ENCODE results near the gene RTKN. TPM values are rescaled to one million over a fixed set of nuclear protein-coding genes. Genes with fewer than 3 reads are reported as not detected.
"Not testable (repeated sequence)": the region's sequence is repeated elsewhere in the genome, so short reads cannot be mapped to it uniquely, and the experiment has no call there.

Gene RTKN
- total and polyA plus RNA-seq, 4 experiments from 2014 or later, result 0.14 TPM; not detected in 3

DNA sequence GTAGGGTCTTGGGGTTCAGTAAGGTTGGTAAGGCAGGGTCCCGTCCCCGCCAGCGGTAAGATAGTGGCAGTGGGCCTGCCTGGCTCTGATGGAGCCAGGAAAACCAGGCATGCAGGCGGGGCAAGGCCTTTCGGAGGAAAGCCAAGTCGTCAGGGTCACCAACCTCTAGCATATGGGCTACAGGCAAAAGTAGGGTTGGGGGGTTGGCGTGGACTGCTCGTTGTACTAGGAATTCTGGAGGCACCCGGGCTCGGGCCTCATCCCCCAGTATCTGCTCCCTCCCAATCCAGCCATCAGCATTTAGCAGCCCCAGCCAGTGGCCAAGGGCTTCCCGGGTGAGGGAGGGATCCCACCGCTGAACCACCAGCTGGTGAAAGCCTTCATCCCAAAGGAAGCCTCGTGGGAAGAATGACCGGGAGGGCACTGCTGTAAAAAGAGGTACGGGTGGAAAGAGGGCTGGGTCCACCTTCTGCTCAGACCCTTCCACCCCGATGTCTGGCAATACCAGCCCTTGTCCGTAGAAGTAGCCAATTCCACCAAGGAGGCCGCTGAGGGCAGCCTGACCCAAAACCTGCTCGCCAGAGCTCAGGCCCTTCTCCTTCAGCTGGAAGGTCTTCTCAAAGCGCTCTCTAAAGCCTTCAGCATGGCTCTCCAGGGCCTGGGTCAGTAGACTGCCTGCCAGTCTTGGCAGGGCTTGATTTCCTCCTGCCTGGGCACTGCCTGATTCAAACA is 20.5 kb upstream of the RTKN start:
- POLR2A ChIA-PET (ENCODE audit: partially characterized antibody), result interaction anchor here (1.8 to 2.1 kb wide), 2 partner anchors 10 to 19 kb away, joined by 9 to 18 read pairs; partner anchors contain the start of gene MRPL53
- H3K9me3 ChIP-seq (ENCODE audit: control insufficient read depth in 1 of 2, low read length in 2 of 2), result no peaks in the 10 kb centered on the region
- no peaks in the 10 kb centered on the region for H3K27me3 ChIP-seq (ENCODE audit: insufficient read depth, low read length)
- CTCF ChIA-PET (ENCODE audit: partially characterized antibody), result interaction anchor here (1.2 kb wide), 1 partner anchor 21 kb away, joined by 4 read pairs; the partner anchor contains the start of genes CCDC142 and TTC31
- peak overlapping the region in 2 of 7 donors; percentile 17 to 51 for H3K27ac Mint-ChIP-seq
- peaks cover 19% of the 10 kb centered on the region for H3K36me3 ChIP-seq (ENCODE audit: insufficient read depth, low read length)
- DNase-seq, result no peak
- intact Hi-C loops (cut with micrococcal nuclease), result no loop called here
- H3K36me3 Mint-ChIP-seq, result peaks cover 6 to 24% of the 10 kb centered on the region in 2 donors
- peak overlapping the region in 2 of 8 donors; percentile 7 to 39 for H3K4me3 Mint-ChIP-seq
- peaks cover 19 to 58% (median 41%) of the 10 kb centered on the region in 4 donors for H3K4me1 Mint-ChIP-seq
- H3K27me3 Mint-ChIP-seq, result no peaks in the 10 kb centered on the region
- H3K4me1 ChIP-seq (ENCODE audit: insufficient read depth, low read length), result peaks cover 35% of the 10 kb centered on the region
- H3K9me3 Mint-ChIP-seq, result peaks cover 0 to 2% (median 0%) of the 10 kb centered on the region in 8 donors
- no peak overlapping the region for H3K27ac ChIP-seq (ENCODE audit: low read depth, low read length)
- H3K4me3 ChIP-seq (ENCODE audit: low read length in 2 of 2), result no peak overlapping the region

DNA sequence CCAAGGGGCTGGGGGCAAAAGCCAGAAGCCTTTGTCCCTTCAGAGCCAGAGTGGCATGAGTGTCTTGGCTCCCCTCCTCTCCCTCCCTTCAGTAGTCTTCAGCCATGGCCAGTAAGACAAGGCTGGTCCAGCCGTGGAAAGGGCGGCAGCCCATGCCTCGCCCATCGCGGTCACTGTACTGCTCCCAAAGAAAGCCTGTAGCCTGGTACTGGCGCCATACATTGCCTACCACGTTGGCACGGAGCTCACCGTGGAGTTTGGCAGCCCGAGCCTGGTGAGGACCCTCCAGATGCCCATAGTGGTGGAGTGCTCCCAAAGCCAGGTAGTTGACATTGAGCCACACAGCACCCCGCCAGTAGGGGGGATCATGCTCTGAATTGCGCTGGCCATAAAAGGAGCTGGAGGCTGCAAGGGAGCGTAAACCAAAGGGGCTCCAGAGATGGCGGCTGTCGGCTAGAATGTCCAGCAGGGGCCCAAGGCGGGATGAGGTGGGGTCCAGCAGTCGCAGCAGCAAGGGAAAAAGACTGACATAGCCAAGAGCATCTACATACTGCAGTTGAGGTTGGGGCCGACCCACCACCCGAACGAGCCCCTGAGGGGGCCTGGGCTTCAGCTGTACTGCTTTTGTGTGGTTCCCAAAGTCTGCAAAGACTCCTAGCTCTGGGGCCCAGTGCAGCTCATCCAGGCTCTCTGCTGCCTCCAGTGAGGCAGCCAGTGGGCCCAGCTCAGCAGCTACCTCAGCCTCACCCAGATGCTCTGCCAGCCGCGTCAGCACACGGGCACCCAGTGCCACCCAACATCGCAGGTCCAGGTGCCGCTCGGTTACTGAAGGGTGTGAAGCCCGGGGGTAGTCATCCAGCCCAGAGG is 19.7 kb upstream of the RTKN start:
- Histone ChIP-seq H3K4me3 (ENCODE audit: low read length in 2 of 2) (no peak overlapping the region), H3K27me3 (ENCODE audit: insufficient read depth, low read length) (no peaks in the 10 kb centered on the region), H3K4me1 (ENCODE audit: insufficient read depth, low read length) (peaks cover 43% of the 10 kb centered on the region), H3K27ac (ENCODE audit: low read depth, low read length) (no peak overlapping the region), H3K9me3 (ENCODE audit: control insufficient read depth in 1 of 2, low read length in 2 of 2) (no peaks in the 10 kb centered on the region), H3K36me3 (ENCODE audit: insufficient read depth, low read length) (peaks cover 19% of the 10 kb centered on the region)
- Mint-ChIP-seq H3K36me3 (peaks cover 6 to 25% of the 10 kb centered on the region in 2 donors), H3K27me3 (no peaks in the 10 kb centered on the region), H3K4me3 (peak overlapping the region in 2 of 8 donors; percentile 52 to 59), H3K27ac (peak overlapping the region in 3 of 7 donors; percentile 51 to 53 (median 52)), H3K9me3 (peaks cover 0 to 2% (median 0%) of the 10 kb centered on the region in 8 donors), H3K4me1 (peaks cover 25 to 66% (median 48%) of the 10 kb centered on the region in 4 donors)
- CTCF ChIA-PET (ENCODE audit: partially characterized antibody), result interaction anchor here (1.2 kb wide), 1 partner anchor 21 kb away, joined by 4 read pairs; the partner anchor contains the start of genes CCDC142 and TTC31
- DNase-seq, result no peak
- POLR2A ChIA-PET (ENCODE audit: partially characterized antibody), result interaction anchor here (1.8 to 9.5 kb wide), 3 partner anchors 11 to 20 kb away, joined by 9 to 516 read pairs (median 18); partner anchors contain the start of genes CCDC142, MRPL53 and TTC31
- intact Hi-C loops (cut with micrococcal nuclease), result no loop called here

- H3K4me3 ChIP-seq (ENCODE audit: low read length in 2 of 2); H3K27me3 ChIP-seq (ENCODE audit: insufficient read depth, low read length); H3K27ac ChIP-seq (ENCODE audit: low read depth, low read length); H3K9me3 Mint-ChIP-seq; DNase-seq; H3K9me3 ChIP-seq (ENCODE audit: control insufficient read depth in 1 of 2, low read length in 2 of 2); intact Hi-C loops (cut with micrococcal nuclease); H3K27me3 Mint-ChIP-seq: not testable (repeated sequence)
- Mint-ChIP-seq H3K36me3 (peaks cover 6 to 23% of the 10 kb centered on the region in 2 donors), H3K4me3 (peak overlapping the region in 7 of 8 donors; percentile 53 to 99 (median 95)), H3K4me1 (peaks cover 34 to 69% (median 54%) of the 10 kb centered on the region in 4 donors), H3K27ac (peak overlapping the region in 5 of 7 donors; percentile 10 to 100 (median 92))
- ChIA-PET CTCF (ENCODE audit: partially characterized antibody) (interaction anchor here (2.4 kb wide), 1 partner anchor 22 kb away, joined by 11 read pairs; the partner anchor contains the start of genes CCDC142 and TTC31), POLR2A (ENCODE audit: partially characterized antibody) (interaction anchor here (9.5 kb wide), 1 partner anchor 17 kb away, joined by 516 read pairs; the partner anchor contains the start of genes CCDC142, MRPL53 and TTC31)
- H3K36me3 ChIP-seq (ENCODE audit: insufficient read depth, low read length), result peaks cover 19% of the 10 kb centered on the region
- peaks cover 47% of the 10 kb centered on the region for H3K4me1 ChIP-seq (ENCODE audit: insufficient read depth, low read length)
Observed at GRCh38 chr2:74460187-74460586, 18.4 kb upstream of the RTKN start.

DNA sequence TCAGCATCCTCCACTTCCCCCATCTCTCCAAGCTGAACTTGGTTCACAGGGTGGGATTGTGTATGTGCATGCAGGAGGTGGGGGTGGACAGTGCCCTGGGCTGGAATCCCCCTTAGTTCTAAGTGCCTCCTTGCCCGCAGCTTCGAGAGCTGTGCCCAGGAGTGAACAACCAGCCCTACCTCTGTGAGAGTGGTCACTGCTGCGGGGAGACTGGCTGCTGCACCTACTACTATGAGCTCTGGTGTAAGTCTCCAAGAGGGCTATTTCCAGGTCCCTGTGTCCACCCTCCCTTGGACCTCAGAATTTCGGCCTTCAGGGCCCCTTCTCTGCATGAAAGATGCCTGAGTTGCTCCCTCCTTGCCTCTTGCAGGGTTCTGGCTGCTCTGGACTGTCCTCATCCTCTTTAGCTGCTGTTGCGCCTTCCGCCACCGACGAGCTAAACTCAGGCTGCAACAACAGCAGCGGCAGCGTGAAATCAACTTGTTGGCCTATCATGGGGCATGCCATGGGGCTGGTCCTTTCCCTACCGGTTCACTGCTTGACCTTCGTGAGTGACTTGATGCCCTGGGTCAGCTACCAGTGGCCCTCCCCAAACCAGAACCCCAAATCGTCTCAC is 17.9 kb upstream of the RTKN start:
- Mint-ChIP-seq H3K36me3 (peaks cover 9 to 27% of the 10 kb centered on the region in 2 donors), H3K4me3 (peak overlapping the region; percentile 93 to 99 (median 98)), H3K27ac (peak overlapping the region; percentile 81 to 100 (median 99)), H3K4me1 (peaks cover 39 to 73% (median 58%) of the 10 kb centered on the region in 4 donors)
- Histone ChIP-seq H3K36me3 (ENCODE audit: insufficient read depth, low read length) (peaks cover 19% of the 10 kb centered on the region), H3K4me1 (ENCODE audit: insufficient read depth, low read length) (peaks cover 48% of the 10 kb centered on the region)
- H3K27ac ChIP-seq (ENCODE audit: low read depth, low read length); DNase-seq; H3K27me3 ChIP-seq (ENCODE audit: insufficient read depth, low read length); H3K9me3 ChIP-seq (ENCODE audit: control insufficient read depth in 1 of 2, low read length in 2 of 2); H3K27me3 Mint-ChIP-seq; H3K9me3 Mint-ChIP-seq; H3K4me3 ChIP-seq (ENCODE audit: low read length in 2 of 2): not testable (repeated sequence)
- CTCF ChIA-PET (ENCODE audit: partially characterized antibody), result interaction anchor here (1.0 to 3.4 kb wide), 6 partner anchors 8 to 69 kb away, joined by 3 to 14 read pairs (median 9); partner anchors contain the start of genes CCDC142, MRPL53 and TTC31
- intact Hi-C loops (cut with micrococcal nuclease), result loop anchor here (10.0 kb wide), 1 partner anchor 535 kb away; the partner anchor contains the start of gene DGUOK
- POLR2A ChIA-PET (ENCODE audit: partially characterized antibody), result interaction anchor here (1.6 to 9.5 kb wide), 8 partner anchors 9 to 281 kb away, joined by 4 to 516 read pairs (median 26); partner anchors contain the start of genes C2orf81, CCDC142, LBX2 and MOB1A

DNA sequence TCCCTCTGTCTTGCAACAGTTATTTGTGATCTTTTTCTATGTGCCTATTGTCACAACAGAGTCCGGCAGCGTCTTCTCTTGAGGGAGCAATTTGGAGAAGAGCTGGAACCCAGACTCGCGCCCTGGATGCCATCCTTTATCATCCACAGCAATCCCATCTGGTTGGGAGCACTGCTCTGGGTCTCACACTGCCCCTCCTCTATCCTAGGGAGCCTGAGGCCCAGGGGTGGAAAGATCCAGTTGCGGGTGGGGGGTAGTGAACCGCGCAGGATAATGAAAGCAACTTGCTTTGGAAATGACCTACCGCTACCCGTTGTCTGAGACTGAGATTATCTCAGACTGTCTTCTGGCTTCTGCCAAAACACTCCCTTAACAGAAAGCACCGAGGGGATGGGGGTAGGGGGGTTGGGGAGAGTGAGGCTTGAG is 17.2 kb upstream of the RTKN start:
- CTCF ChIA-PET (ENCODE audit: partially characterized antibody), result interaction anchor here (1.0 to 3.4 kb wide), 9 partner anchors 9 to 128 kb away, joined by 3 to 14 read pairs (median 8); partner anchors contain the start of genes CCDC142, MRPL53, PCGF1 and TTC31
- POLR2A ChIA-PET (ENCODE audit: partially characterized antibody), result interaction anchor here (0.7 to 9.5 kb wide), 23 partner anchors 9 to 1225 kb away, joined by 3 to 516 read pairs (median 5); partner anchors contain the start of genes AUP1, C2orf81, CCDC142 and CCT7
- H3K27ac ChIP-seq (ENCODE audit: low read depth, low read length), result peak overlapping the region; percentile 100
- DNase-seq, result peak in 1 of 5 donors; percentile 54
- Mint-ChIP-seq H3K27ac (peak overlapping the region; percentile 92 to 100 (median 99)), H3K4me1 (peaks cover 41 to 71% (median 57%) of the 10 kb centered on the region in 4 donors), H3K9me3 (peaks cover 0 to 2% (median 0%) of the 10 kb centered on the region in 8 donors), H3K27me3 (no peaks in the 10 kb centered on the region), H3K36me3 (peaks cover 9 to 27% of the 10 kb centered on the region in 2 donors), H3K4me3 (peak overlapping the region; percentile 93 to 99 (median 98))
- no peaks in the 10 kb centered on the region for H3K27me3 ChIP-seq (ENCODE audit: insufficient read depth, low read length)
- H3K9me3 ChIP-seq (ENCODE audit: control insufficient read depth in 1 of 2, low read length in 2 of 2), result no peaks in the 10 kb centered on the region
- peaks cover 19% of the 10 kb centered on the region for H3K36me3 ChIP-seq (ENCODE audit: insufficient read depth, low read length)
- H3K4me1 ChIP-seq (ENCODE audit: insufficient read depth, low read length), result peaks cover 47% of the 10 kb centered on the region
- H3K4me3 ChIP-seq (ENCODE audit: low read length in 2 of 2), result peak overlapping the region; percentile 70 to 93
- intact Hi-C loops (cut with micrococcal nuclease), result loop anchor here (1.0 to 10.0 kb wide), 4 partner anchors 13 to 534 kb away; partner anchors contain the start of genes AUP1, DGUOK, HTRA2 and MRPL53

All from CD4-positive, alpha-beta memory T cell (primary cell).